Measurements from ENCODE around the gene ASCC1. TPM values are rescaled to one million over a fixed set of nuclear protein-coding genes. Genes with fewer than 3 reads are reported as not detected.

ASCC1 gene
- total and polyA plus RNA-seq, 2 of the 13 experiments (the other 11 are each of a cell fraction or from before 2014, with no cell fraction given), result 21.6 to 30.1 TPM

- TF ChIP-seq HMGXB3 (CRISPR knock-in tag; IDR thresholded peaks at IDR 0.05; ENCODE audit: borderline replicate concordance), result no peak
- no peak for TF ChIP-seq CBFB (CRISPR knock-in tag; IDR thresholded peaks at IDR 0.05)
- no peak for TF ChIP-seq ZNF275 (CRISPR knock-in tag; IDR thresholded peaks at IDR 0.05; ENCODE audit: borderline replicate concordance)
- TF ChIP-seq CENPBD1 (CRISPR knock-in tag; IDR thresholded peaks at IDR 0.05; ENCODE audit: borderline replicate concordance, low read depth), result no peak
- no peak for TF ChIP-seq ZMAT3 (CRISPR knock-in tag; conservative IDR thresholded peaks at IDR 0.05)
- no peak for TF ChIP-seq GMEB1 (CRISPR knock-in tag; IDR thresholded peaks at IDR 0.05; ENCODE audit: borderline replicate concordance)
- TF ChIP-seq AHDC1 (CRISPR knock-in tag; IDR thresholded peaks at IDR 0.05; ENCODE audit: borderline replicate concordance), result no peak
- no peak for TF ChIP-seq ZNF598 (CRISPR knock-in tag; IDR thresholded peaks at IDR 0.05; ENCODE audit: borderline replicate concordance)
- TF ChIP-seq CCAR2 (optimal IDR thresholded peaks at IDR 0.05; ENCODE audit: low read depth, low read length), result no peak
- TF ChIP-seq ZFP91 (CRISPR knock-in tag; IDR thresholded peaks at IDR 0.05; ENCODE audit: borderline replicate concordance), result no peak
These were observed 118.4 kb downstream of the ASCC1 start (continued) for GRCh38 chr10:72097448-72098300.

Measured in HepG2 (cell line).